Ovary (tissue), 3 donors: Measurements from ENCODE around the gene KRTAP9-7.

Experiments used
- CTCF ChIP-seq, 3 donors: fragments of 450-650 bp in 2 of 3; fragments of 200-600 bp in 1 of 3; IDR thresholded peaks; one replicate each; pipeline versions ENCODE4 v1.5.1 to v1.8.0; 2016 to 2022; ENCODE audit warnings: antibody characterized with exemption in 3 of 3, mild to moderate bottlenecking in 1 of 3
- EP300 ChIP-seq: sonication (generic); formaldehyde crosslinking; IDR thresholded peaks from one replicate; pipeline ENCODE4 v1.6.1; 2017; ENCODE audit warnings: antibody characterized with exemption
- POLR2A ChIP-seq: fragments of 450-650 bp; IDR thresholded peaks from one replicate; pipeline ENCODE4 v1.6.1; 2017; ENCODE audit warnings: antibody characterized with exemption, mild to moderate bottlenecking, moderate library complexity
- donor health status: DM: no; HTN: no; CAD: no.

- no peak for TF ChIP-seq EP300
- no peak for TF ChIP-seq CTCF (IDR thresholded peaks at IDR 0.05)
- no peak for TF ChIP-seq POLR2A
Observed at GRCh38 chr17:41301916-41302901, 26.7 kb downstream of the KRTAP9-7 start, which contains the start of gene KRTAP29-1.
